K562 (cell line): ENCODE data around the gene LSM4. TPM values are rescaled to one million over a fixed set of nuclear protein-coding genes. Genes with fewer than 3 reads are reported as not detected.

ENCODE experiments used
- ATF6 ChIP-seq: sonication (generic); formaldehyde crosslinking; IDR thresholded peaks from 2 replicates; pipeline ENCODE4 v1.4.0; 2020; ENCODE audit warnings: mild to moderate bottlenecking, missing genetic modification reagents
- CBX5 ChIP-seq: IDR thresholded peaks from 2 replicates; pipeline ENCODE4 v1.6.1; 2014; ENCODE audit warnings: low read depth, borderline replicate concordance
- CTCF ChIP-seq, 3 experiments: IDR thresholded peaks in 2 of 3; conservative IDR thresholded peaks in 1 of 3; 2 replicates each; pipeline ENCODE4 v1.5.1; 2011 to 2012; ENCODE audit warnings: low read length in 3 of 3, mild to moderate bottlenecking in 3 of 3, control low read depth in 2 of 3, improper control_type of control experiment in 1 of 3, inconsistent platforms in 1 of 3, low read depth in 1 of 3, mixed read lengths in 1 of 3, moderate library complexity in 1 of 3; ENCODE audit not compliant: insufficient read depth in 2 of 3
- FOS ChIP-seq: IDR thresholded peaks from 3 replicates; pipeline ENCODE4 v1.6.1; 2011; ENCODE audit not compliant: insufficient read length; ENCODE audit errors: extremely low read depth
- GABPB1 ChIP-seq: sonication (generic); formaldehyde crosslinking; IDR thresholded peaks from 2 replicates; pipeline ENCODE4 v1.8.0; 2022; ENCODE audit warnings: mild to moderate bottlenecking, missing genetic modification reagents
- HNRNPL ChIP-seq: fragments of 200-400 bp; formaldehyde crosslinking; IDR thresholded peaks from 2 replicates; pipeline ENCODE4 v1.6.1; 2017; ENCODE audit warnings: low read depth, mild to moderate bottlenecking, low read length
- JUND ChIP-seq, 2 experiments: IDR thresholded peaks; 2 replicates in 1 of 2; 3 replicates in 1 of 2; pipeline ENCODE4 v1.6.1; 2011; ENCODE audit warnings: borderline replicate concordance in 2 of 2, low read depth in 2 of 2, low read length in 2 of 2, improper control_type of control experiment in 1 of 2, missing biosample characterization in 1 of 2, missing genetic modification characterization in 1 of 2, missing genetic modification reagents in 1 of 2
- MAFK ChIP-seq: IDR thresholded peaks from 2 replicates; pipeline ENCODE4 v1.6.1; 2011; ENCODE audit warnings: low read length, improper control_type of control experiment
- MBD2 ChIP-seq: sonication (generic); IDR thresholded peaks from 2 replicates; pipeline ENCODE4 v1.6.1; 2016; ENCODE audit warnings: low read depth, borderline replicate concordance
- NR2C1 ChIP-seq, 2 experiments: fragments of 450-650 bp; IDR thresholded peaks; 2 replicates each; pipeline ENCODE4 v1.6.1; 2017; ENCODE audit warnings: mild to moderate bottlenecking in 2 of 2, antibody characterized with exemption in 1 of 2, inconsistent platforms in 1 of 2, missing compliant biosample characterization in 1 of 2, missing genetic modification characterization in 1 of 2
- RHOXF2B ChIP-seq: fragments of 250-450 bp; sonication (Bioruptor Pico); conservative IDR thresholded peaks from 2 replicates; pipeline ENCODE4 v1.5.1; 2021
- SETDB1 ChIP-seq: IDR thresholded peaks from one replicate; pipeline ENCODE4 v1.6.1; 2012; ENCODE audit warnings: low read length, control low read depth, inconsistent platforms
- SMAD2 ChIP-seq: fragments of 150-350 bp; IDR thresholded peaks from 2 replicates; pipeline ENCODE4 v1.6.1; 2014; ENCODE audit warnings: low read depth, mild to moderate bottlenecking, low read length
- SMARCB1 ChIP-seq: IDR thresholded peaks from 2 replicates; pipeline ENCODE4 v1.6.1; 2011; ENCODE audit warnings: improper control_type of control experiment, low read depth; ENCODE audit not compliant: insufficient read length
- SMARCE1 ChIP-seq: fragments of 450-650 bp; IDR thresholded peaks from 2 replicates; pipeline ENCODE4 v1.7.1; 2016; ENCODE audit warnings: mild to moderate bottlenecking
- ZBTB7A ChIP-seq: IDR thresholded peaks from 2 replicates; pipeline ENCODE4 v1.6.1; 2011; ENCODE audit warnings: low read depth, mild to moderate bottlenecking, low read length, moderate library complexity, borderline replicate concordance; ENCODE audit not compliant: control insufficient read depth
- ZMIZ1 ChIP-seq, 2 experiments: fragments of 150-350 bp in 1 of 2; IDR thresholded peaks; 2 replicates each; pipeline ENCODE4 v1.6.1; 2012 to 2016; ENCODE audit warnings: low read depth in 2 of 2, low read length in 2 of 2, mild to moderate bottlenecking in 1 of 2, moderate library complexity in 1 of 2
- ZNF436 ChIP-seq: fragments of 250-450, 450-650 bp; sonication (Bioruptor Pico); formaldehyde crosslinking; IDR thresholded peaks from 2 replicates; pipeline ENCODE4 v1.7.0; 2020; ENCODE audit warnings: mild to moderate bottlenecking
- ZNF561 ChIP-seq: fragments of 450-650 bp; formaldehyde crosslinking; conservative IDR thresholded peaks from 2 replicates; pipeline ENCODE4 v1.4.0; 2020; ENCODE audit warnings: mild to moderate bottlenecking, moderate library complexity
- ZSCAN29 ChIP-seq: fragments of 450-650 bp; IDR thresholded peaks from 2 replicates; pipeline ENCODE4 v1.6.1; 2017
- polyA plus RNA-seq, 8 experiments: library from polyadenylated mRNA; depleted of rRNA in 4 of 8; stranded (reverse) in 5 of 8; unstranded in 3 of 8; fragments of >200 nt; fragmentation: Nextera tagmentation in 2 of 8; fragmentation: Illumina TruSeq in 1 of 8; extraction: Ambion mirVana in 2 of 8; extraction: Trizol in 1 of 8; gene quantifications; 2 replicates each; pipeline versions ENCODE4 v1.2.1 to v1.2.3, GENCODE V29; 2011 to 2014; ENCODE audit warnings: inconsistent platforms in 1 of 8, missing spikeins in 1 of 8
- total RNA-seq, 7 experiments: library from RNA; depleted of rRNA in 6 of 7; stranded (reverse); fragments of >200 nt in 6 of 7; fragmentation: Illumina TruSeq in 2 of 7; extraction: Trizol in 2 of 7; gene quantifications; 2 replicates each; pipeline versions ENCODE4 v1.2.1 to v1.2.3, GENCODE V29; 2011 to 2021; ENCODE audit warnings: low replicate concordance in 1 of 7

Gene LSM4
- total and polyA plus RNA-seq, 9 of the 15 experiments (the other 6 are each of a cell fraction or from before 2014, with no cell fraction given): 11.9 to 763 (median 202) TPM

DNA sequence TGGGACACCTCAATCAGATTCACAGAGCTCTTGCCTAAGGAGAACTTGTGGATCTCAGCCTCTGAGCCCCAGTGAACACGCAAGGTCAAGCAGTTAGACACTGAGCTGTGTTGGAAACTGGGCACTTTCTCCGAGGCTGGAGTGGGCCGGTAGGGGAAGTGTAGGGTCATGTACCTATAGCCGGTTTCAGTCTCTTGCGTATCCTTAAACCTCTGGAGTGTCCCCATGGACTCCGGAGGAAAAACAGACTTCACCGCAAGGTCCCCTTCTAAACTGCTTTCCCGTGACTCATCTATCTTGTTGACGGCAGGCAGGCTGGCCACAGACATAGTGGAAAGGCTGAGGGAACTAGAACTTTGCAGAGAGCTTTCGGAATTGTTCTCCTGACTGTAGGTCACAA, 60.0 kb downstream of the LSM4 start (continued):
- no peak for TF ChIP-seq ZMIZ1 (IDR thresholded peaks at IDR 0.05; ENCODE audit: low read depth in 2 of 2, low read length in 2 of 2)
- no peak for TF ChIP-seq ZBTB7A
- no peak for TF ChIP-seq SMARCB1
- no peak for TF ChIP-seq FOS
- TF ChIP-seq MAFK: no peak
- TF ChIP-seq SETDB1: no peak
- no peak for TF ChIP-seq NR2C1 (IDR thresholded peaks at IDR 0.05)
- TF ChIP-seq NR2C1 (tag; IDR thresholded peaks at IDR 0.05): 0 out of 2 replicates have a peak, but pooled peaks have one; percentile 17
- TF ChIP-seq SMAD2: no peak
- no peak for TF ChIP-seq MBD2
- TF ChIP-seq ZNF561 (CRISPR knock-in tag): no peak
- TF ChIP-seq CBX5: no peak
- no peak for TF ChIP-seq RHOXF2B (CRISPR knock-in tag)
- TF ChIP-seq ZSCAN29: no peak
- peak; percentile 69 for TF ChIP-seq JUND (IDR thresholded peaks at IDR 0.05; ENCODE audit: borderline replicate concordance, low read depth, low read length)
- TF ChIP-seq JUND (tag; IDR thresholded peaks at IDR 0.05; ENCODE audit: borderline replicate concordance, low read depth, low read length): no peak
- peak in 1 of 3 experiments; percentile 6; a peak in 1 of 6 replicates for TF ChIP-seq CTCF (IDR thresholded peaks at IDR 0.05 in 2 of 3, conservative IDR thresholded peaks at IDR 0.05 in 1 of 3; ENCODE audit: insufficient read depth in 2 of 3, low read depth in 1 of 3, low read length in 3 of 3)
- peak; percentile 55; the same call in 1 of the 2 replicates for TF ChIP-seq SMARCE1
- TF ChIP-seq ZNF436 (CRISPR knock-in tag): no peak
- no peak for TF ChIP-seq ATF6 (CRISPR knock-in tag)
- TF ChIP-seq HNRNPL: no peak
- 0 out of 2 replicates have a peak, but pooled peaks have one; percentile 49 for TF ChIP-seq GABPB1 (CRISPR knock-in tag)
